Prostate gland (tissue), 2 donors: Measurements from ENCODE around the gene NAT9.

Experiments used
- CTCF ChIP-seq, 4 experiments: fragments of 200-600 bp in 2 of 4; fragments of 450-650 bp in 2 of 4; sonication (generic) in 2 of 4; IDR thresholded peaks; 1 replicate in 3 of 4; 2 replicates in 1 of 4; pipeline ENCODE4 v1.5.1; 2016 to 2019; ENCODE audit warnings: antibody characterized with exemption in 4 of 4, mild to moderate bottlenecking in 2 of 4, moderate library complexity in 2 of 4
- POLR2AphosphoS5 ChIP-seq: sonication (generic); formaldehyde crosslinking; IDR thresholded peaks from one replicate; pipeline ENCODE4 v1.6.1; 2017; ENCODE audit warnings: antibody characterized with exemption

- TF ChIP-seq CTCF (IDR thresholded peaks at IDR 0.05) (no peak), POLR2AphosphoS5 (no peak)
These were observed 25.6 kb downstream of the NAT9 start for GRCh38 chr17:74750327-74751069.
